Measurements from ENCODE around the gene PHLDB2. TPM values are rescaled to one million over a fixed set of nuclear protein-coding genes. Genes with fewer than 3 reads are reported as not detected.

The PHLDB2 gene
- total and polyA plus RNA-seq, 3 donors from 2014 or later: 11.7 to 16.5 (median 12.3) TPM

DNA sequence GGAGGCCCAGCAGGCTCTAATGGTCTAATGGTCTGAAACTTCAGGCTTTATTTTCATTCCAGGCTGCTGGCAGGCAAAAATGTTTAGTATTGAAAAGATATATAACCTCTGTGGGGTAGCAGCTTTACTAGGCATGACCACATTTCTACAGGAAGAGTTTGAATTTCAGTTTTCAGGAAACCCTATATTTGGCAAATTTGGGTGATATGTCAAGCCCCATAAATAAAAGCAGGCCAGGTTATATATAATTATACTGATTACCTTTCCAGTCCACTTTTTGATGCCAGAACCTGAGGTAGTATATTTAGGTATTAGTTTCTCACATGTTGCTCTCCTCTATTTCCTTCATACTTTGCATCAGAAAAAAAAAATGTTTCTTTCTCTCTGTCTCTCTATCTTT is 37.2 kb upstream of the PHLDB2 start:
- DNase-seq: no peak
- intact Hi-C loops (cut with DNase I; ENCODE audit: low total_unique reads): no loop called here

DNA sequence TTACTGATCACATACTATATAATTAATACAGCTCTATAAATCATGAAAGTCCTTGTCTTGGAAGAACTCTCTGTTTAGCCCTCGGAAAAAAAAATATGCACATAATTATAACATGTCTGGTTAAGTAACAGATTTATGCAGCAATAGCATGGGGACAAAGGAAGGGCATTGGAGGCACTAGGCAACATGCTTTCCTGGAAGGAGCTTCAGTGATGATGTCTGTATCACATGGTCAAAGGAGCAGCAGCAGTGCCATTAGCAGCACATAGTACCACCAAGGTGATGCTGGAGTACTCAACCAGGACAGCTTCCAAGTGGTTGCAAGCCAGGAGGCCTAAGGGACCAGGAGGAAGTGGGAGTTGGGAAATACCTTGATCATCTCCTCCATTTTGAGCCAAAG is 36.3 kb upstream of the PHLDB2 start:
- no peak for TF ChIP-seq CTCF (IDR thresholded peaks at IDR 0.05)
- no peak for TF ChIP-seq POLR2A (IDR thresholded peaks at IDR 0.05)
- Histone ChIP-seq H3K36me3 (ENCODE audit: low read depth, missing control alignments) (no peaks in the 10 kb centered on the region), H3K4me3 (no peak overlapping the region), H3K27me3 (no peaks in the 10 kb centered on the region), H3K4me1 (no peaks in the 10 kb centered on the region), H3K27ac (no peak overlapping the region), H3K9me3 (no peaks in the 10 kb centered on the region)
- no peak for DNase-seq
- intact Hi-C loops (cut with DNase I; ENCODE audit: low total_unique reads): no loop called here
- 90 to 92% methylated on average over 1 of the region's 1 CpG for WGBS, 2 donors

More for the DNA sequence above, 37.2 kb upstream of the PHLDB2 start:
- Histone ChIP-seq H3K27ac (no peak overlapping the region), H3K4me1 (no peaks in the 10 kb centered on the region), H3K4me3 (no peak overlapping the region), H3K9me3 (no peaks in the 10 kb centered on the region), H3K36me3 (ENCODE audit: low read depth, missing control alignments) (no peaks in the 10 kb centered on the region), H3K27me3 (no peaks in the 10 kb centered on the region)
- no peak for TF ChIP-seq POLR2A (IDR thresholded peaks at IDR 0.05)

DNA sequence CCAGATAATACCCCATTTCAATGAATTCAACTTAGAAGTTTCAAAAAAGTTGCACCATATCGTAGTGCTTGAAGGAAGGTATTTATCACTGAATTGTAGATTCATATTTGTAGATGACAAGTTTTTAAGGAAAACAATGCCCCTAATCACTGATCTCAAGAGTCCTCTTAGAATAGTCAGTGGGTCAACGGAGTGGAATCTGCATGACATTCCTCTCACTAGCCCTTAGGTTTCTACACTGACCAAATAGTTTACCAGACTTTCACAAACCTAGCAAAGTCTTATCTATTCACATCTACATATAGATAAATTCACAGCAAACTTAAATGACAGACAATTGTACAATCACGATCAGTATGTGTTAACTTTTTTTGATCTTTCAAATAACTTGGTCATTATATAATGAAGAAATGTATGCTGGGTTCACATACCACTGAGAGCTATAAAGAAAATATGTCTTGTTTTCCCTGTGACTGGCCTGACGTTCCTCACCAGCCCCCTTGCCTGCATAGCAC is 35.7 kb upstream of the PHLDB2 start:
- no peaks in the 10 kb centered on the region for H3K27me3 ChIP-seq
- no peaks in the 10 kb centered on the region for H3K36me3 ChIP-seq (ENCODE audit: low read depth, missing control alignments)
- no peak overlapping the region for H3K4me3 ChIP-seq
- no peaks in the 10 kb centered on the region for H3K4me1 ChIP-seq
- 93 to 96% methylated on average over 4 of the region's 4 CpGs for WGBS, 2 donors
- H3K9me3 ChIP-seq: no peaks in the 10 kb centered on the region
- intact Hi-C loops (cut with DNase I; ENCODE audit: low total_unique reads): no loop called here
- H3K27ac ChIP-seq: no peak overlapping the region
- DNase-seq: no peak
- TF ChIP-seq POLR2A (IDR thresholded peaks at IDR 0.05): no peak
- no peak for TF ChIP-seq CTCF (IDR thresholded peaks at IDR 0.05)

DNA sequence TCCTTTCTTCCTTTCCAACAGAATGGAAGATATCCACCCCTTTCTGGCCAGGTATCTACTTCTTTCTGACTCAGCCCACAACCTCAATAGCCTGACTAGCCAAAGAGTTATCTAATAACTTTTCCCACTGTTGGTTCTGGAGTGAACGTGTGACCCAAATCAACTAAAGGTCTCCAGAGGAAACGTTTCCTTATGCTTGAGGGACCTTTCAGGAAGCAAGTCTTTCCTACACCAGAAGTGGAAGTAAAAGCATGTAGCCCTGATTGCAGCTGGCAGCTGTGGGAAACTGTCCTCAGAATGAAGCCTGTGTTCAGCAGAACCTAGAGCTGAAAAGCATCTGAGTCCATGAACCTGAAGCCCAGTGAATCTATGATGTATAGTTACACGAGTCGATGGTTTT is 34.7 kb upstream of the PHLDB2 start:
- intact Hi-C loops (cut with DNase I; ENCODE audit: low total_unique reads): no loop called here
- no peak for TF ChIP-seq CTCF (IDR thresholded peaks at IDR 0.05)
- TF ChIP-seq POLR2A (IDR thresholded peaks at IDR 0.05): no peak
- no peaks in the 10 kb centered on the region for H3K36me3 ChIP-seq (ENCODE audit: low read depth, missing control alignments)
- H3K4me3 ChIP-seq: no peak overlapping the region
- WGBS, 2 donors: 70 to 78% methylated on average over 4 of the region's 4 CpGs
- no peaks in the 10 kb centered on the region for H3K9me3 ChIP-seq
- H3K27me3 ChIP-seq: no peaks in the 10 kb centered on the region
- no peaks in the 10 kb centered on the region for H3K4me1 ChIP-seq
- no peak for DNase-seq
- no peak overlapping the region for H3K27ac ChIP-seq

DNA sequence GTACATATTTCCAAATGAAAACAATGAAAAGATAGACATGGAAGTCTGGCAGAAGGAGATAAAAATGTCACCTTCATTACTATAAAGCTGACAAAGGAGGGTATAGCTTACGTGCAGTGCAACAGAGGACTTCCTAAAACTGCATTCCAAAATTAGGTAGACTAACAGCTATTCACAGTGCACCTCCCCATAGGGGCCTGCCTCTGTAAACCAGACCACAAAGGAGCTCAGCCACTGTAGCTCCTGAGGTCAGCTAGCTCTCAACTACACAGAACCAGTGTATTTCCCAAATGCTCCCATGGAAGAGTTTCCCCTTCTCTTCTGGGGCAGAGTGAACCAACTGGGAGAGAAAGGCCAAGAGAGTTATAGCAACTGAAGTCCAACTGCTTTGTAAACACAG is 31.2 kb upstream of the PHLDB2 start:
- no peaks in the 10 kb centered on the region for H3K27me3 ChIP-seq
- H3K4me1 ChIP-seq: no peaks in the 10 kb centered on the region
- no peak overlapping the region for H3K27ac ChIP-seq
- no peaks in the 10 kb centered on the region for H3K36me3 ChIP-seq (ENCODE audit: low read depth, missing control alignments)
- TF ChIP-seq POLR2A (IDR thresholded peaks at IDR 0.05) (no peak), CTCF (IDR thresholded peaks at IDR 0.05) (no peak)
- intact Hi-C loops (cut with DNase I; ENCODE audit: low total_unique reads): no loop called here
- H3K9me3 ChIP-seq: no peaks in the 10 kb centered on the region
- WGBS, 2 donors: 71 to 83% methylated on average over 1 of the region's 1 CpG
- DNase-seq: no peak
- H3K4me3 ChIP-seq: no peak overlapping the region
